Endothelial cell of umbilical vein (primary cell): ENCODE data around the gene COPRS.

Experiments
- EZH2 ChIP-seq: IDR thresholded peaks from 2 replicates; pipeline ENCODE4 v1.6.1; 2012; ENCODE audit warnings: borderline replicate concordance, low read depth, mild to moderate bottlenecking, moderate library complexity, low read length, inconsistent platforms; ENCODE audit not compliant: severe bottlenecking
- FOS ChIP-seq: IDR thresholded peaks from 2 replicates; pipeline ENCODE4 v1.6.1; 2011; ENCODE audit warnings: mild to moderate bottlenecking, low read length, moderate library complexity, borderline replicate concordance; ENCODE audit not compliant: insufficient read depth
- GATA2 ChIP-seq: IDR thresholded peaks from 2 replicates; pipeline ENCODE4 v1.7.0; 2011; ENCODE audit warnings: low read depth, mild to moderate bottlenecking, moderate library complexity, mixed read lengths, low read length; ENCODE audit not compliant: insufficient read length, insufficient read depth
- JUN ChIP-seq: IDR thresholded peaks from 2 replicates; pipeline ENCODE4 v1.6.1; 2011; ENCODE audit warnings: borderline replicate concordance, low read depth; ENCODE audit not compliant: insufficient read length, insufficient read depth
- MAX ChIP-seq: IDR thresholded peaks from 2 replicates; pipeline ENCODE4 v1.6.1; 2011; ENCODE audit not compliant: insufficient read depth, insufficient read length
- MYC ChIP-seq: IDR thresholded peaks from one replicate; pipeline ENCODE4 v1.6.1; 2011; ENCODE audit warnings: mild to moderate bottlenecking, low read depth, low read length
- POLR2A ChIP-seq: IDR thresholded peaks from 2 replicates; pipeline ENCODE4 v1.6.1; 2012; ENCODE audit warnings: low read depth, mild to moderate bottlenecking, control low read depth, low read length
- POLR2AphosphoS5 ChIP-seq: IDR thresholded peaks from 2 replicates; pipeline ENCODE4 v1.6.1; 2012; ENCODE audit warnings: low read depth, mild to moderate bottlenecking, control low read depth, low read length, moderate library complexity; ENCODE audit not compliant: insufficient read depth
- TF ChIP-seq, protein P1 (sequence below), 2 donors: IDR thresholded peaks; 1 replicate in 1 of 2; 2 replicates in 1 of 2; pipeline ENCODE4 v1.5.1; 2011; ENCODE audit warnings: low read length in 2 of 2, mild to moderate bottlenecking in 2 of 2, moderate library complexity in 2 of 2, control low read depth in 1 of 2, inconsistent platforms in 1 of 2, low read depth in 1 of 2; ENCODE audit not compliant: insufficient read depth in 1 of 2; ENCODE audit errors: extremely low read depth in 1 of 2

DNA sequence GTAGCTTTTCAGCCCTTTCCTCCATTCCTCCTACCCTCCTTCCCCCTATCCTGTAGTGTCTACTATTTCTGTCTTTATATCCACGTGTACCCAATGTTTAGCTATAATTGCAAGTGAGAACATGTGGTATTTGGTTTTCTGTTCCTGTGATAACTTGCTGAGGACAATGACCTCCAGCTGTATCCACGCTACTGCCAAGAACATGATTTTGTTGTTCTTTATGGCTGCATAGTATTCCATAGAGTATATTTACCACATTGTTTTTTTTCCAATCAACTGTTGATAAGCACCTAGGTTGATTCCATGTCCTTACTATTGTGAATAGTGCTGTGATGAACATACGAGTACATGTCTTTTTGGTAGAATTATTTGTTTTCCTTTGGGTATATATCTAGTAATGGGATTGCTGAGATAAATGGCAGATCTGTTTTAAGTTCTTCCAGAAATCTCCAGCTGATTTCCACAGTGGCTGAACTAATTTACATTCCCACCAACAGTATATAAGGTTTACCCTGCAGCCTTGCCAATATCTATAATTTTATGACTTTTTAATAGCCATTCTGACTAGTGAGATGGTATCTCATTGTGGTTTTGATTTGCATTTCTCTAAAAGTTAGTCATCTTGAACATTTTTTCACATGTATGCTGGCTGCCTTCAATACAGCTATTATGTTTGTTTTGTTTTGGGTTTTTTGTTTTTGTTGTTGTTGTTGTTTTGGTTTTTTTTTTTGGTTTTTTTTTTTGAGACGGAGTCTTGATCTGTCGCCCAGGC is 10.9 kb upstream of the COPRS start:
- TF ChIP-seq EZH2 (no peak), POLR2A (no peak), GATA2 (no peak), POLR2AphosphoS5 (no peak), MAX (no peak), MYC (no peak), JUN (no peak), FOS (no peak)
- TF ChIP-seq, protein P1, sequence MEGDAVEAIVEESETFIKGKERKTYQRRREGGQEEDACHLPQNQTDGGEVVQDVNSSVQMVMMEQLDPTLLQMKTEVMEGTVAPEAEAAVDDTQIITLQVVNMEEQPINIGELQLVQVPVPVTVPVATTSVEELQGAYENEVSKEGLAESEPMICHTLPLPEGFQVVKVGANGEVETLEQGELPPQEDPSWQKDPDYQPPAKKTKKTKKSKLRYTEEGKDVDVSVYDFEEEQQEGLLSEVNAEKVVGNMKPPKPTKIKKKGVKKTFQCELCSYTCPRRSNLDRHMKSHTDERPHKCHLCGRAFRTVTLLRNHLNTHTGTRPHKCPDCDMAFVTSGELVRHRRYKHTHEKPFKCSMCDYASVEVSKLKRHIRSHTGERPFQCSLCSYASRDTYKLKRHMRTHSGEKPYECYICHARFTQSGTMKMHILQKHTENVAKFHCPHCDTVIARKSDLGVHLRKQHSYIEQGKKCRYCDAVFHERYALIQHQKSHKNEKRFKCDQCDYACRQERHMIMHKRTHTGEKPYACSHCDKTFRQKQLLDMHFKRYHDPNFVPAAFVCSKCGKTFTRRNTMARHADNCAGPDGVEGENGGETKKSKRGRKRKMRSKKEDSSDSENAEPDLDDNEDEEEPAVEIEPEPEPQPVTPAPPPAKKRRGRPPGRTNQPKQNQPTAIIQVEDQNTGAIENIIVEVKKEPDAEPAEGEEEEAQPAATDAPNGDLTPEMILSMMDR (IDR thresholded peaks at IDR 0.05; ENCODE audit: extremely low read depth in 1 of 2, insufficient read depth in 1 of 2, low read depth in 1 of 2, low read length in 2 of 2): no peak
